H9 (cell line): Measurements from ENCODE around the gene OR56A4. TPM values are rescaled to one million over a fixed set of nuclear protein-coding genes. Genes with fewer than 3 reads are reported as not detected.

Source experiments
- DNase-seq: peaks from one replicate; pipeline ENCODE4 v3.0.0-alpha.2; 2017
- H2AFZ ChIP-seq: one replicate; pipeline ENCODE4 v1.6.1; 2013; ENCODE audit warnings: mild to moderate bottlenecking, low read length, control low read depth, moderate library complexity
- H2AK5ac ChIP-seq: 2 replicates; pipeline ENCODE4 v1.6.1; 2013; ENCODE audit warnings: low read length, control low read depth, mixed read lengths; ENCODE audit not compliant: insufficient read length
- H2BK120ac ChIP-seq: one replicate; pipeline ENCODE4 v1.6.1; 2013; ENCODE audit warnings: low read depth, mild to moderate bottlenecking, low read length, control low read depth, inconsistent platforms; ENCODE audit not compliant: poor library complexity, severe bottlenecking
- H2BK12ac ChIP-seq: 2 replicates; pipeline ENCODE4 v1.6.1; 2013; ENCODE audit warnings: low read length, control low read depth, mixed read lengths, low read depth; ENCODE audit not compliant: insufficient read length
- H2BK15ac ChIP-seq: 2 replicates; pipeline ENCODE4 v1.6.1; 2013; ENCODE audit warnings: low read depth, low read length, control low read depth
- H2BK20ac ChIP-seq: one replicate; pipeline ENCODE4 v1.6.1; 2013; ENCODE audit warnings: low read depth, mild to moderate bottlenecking, low read length, control low read depth, inconsistent platforms; ENCODE audit not compliant: poor library complexity, severe bottlenecking
- H2BK5ac ChIP-seq: 2 replicates; pipeline ENCODE4 v1.6.1; 2013; ENCODE audit warnings: low read length, control low read depth, mixed read lengths; ENCODE audit not compliant: insufficient read length
- H3K14ac ChIP-seq: 2 replicates; pipeline ENCODE4 v1.6.1; 2013; ENCODE audit warnings: low read length, control low read depth; ENCODE audit not compliant: insufficient read depth
- H3K18ac ChIP-seq: 2 replicates; pipeline ENCODE4 v1.6.1; 2013; ENCODE audit warnings: low read depth, mild to moderate bottlenecking, mixed read lengths, low read length, control low read depth; ENCODE audit not compliant: insufficient read length
- H3K23ac ChIP-seq: 2 replicates; pipeline ENCODE4 v1.6.1; 2013; ENCODE audit warnings: low read length, control low read depth, mixed read lengths, low read depth; ENCODE audit not compliant: insufficient read length
- H3K23me2 ChIP-seq: 2 replicates; pipeline ENCODE4 v1.6.1; 2013; ENCODE audit warnings: low read depth, mild to moderate bottlenecking, mixed read lengths, low read length, control low read depth; ENCODE audit not compliant: insufficient read length, poor library complexity, severe bottlenecking
- H3K27ac ChIP-seq: 2 replicates; pipeline ENCODE4 v1.5.1; 2013; ENCODE audit warnings: low read length, control low read depth, mixed read lengths, low read depth; ENCODE audit not compliant: insufficient read length
- H3K27me3 ChIP-seq: 2 replicates; pipeline ENCODE4 v1.6.1; 2013; ENCODE audit warnings: low read length, control low read depth, inconsistent platforms; ENCODE audit not compliant: insufficient read depth
- H3K4ac ChIP-seq: 2 replicates; pipeline ENCODE4 v1.6.1; 2013; ENCODE audit warnings: low read depth, mild to moderate bottlenecking, control low read depth, inconsistent platforms, low read length, moderate library complexity
- H3K4me1 ChIP-seq: 2 replicates; pipeline ENCODE4 v1.6.1; 2013; ENCODE audit warnings: low read length, control low read depth, inconsistent platforms; ENCODE audit not compliant: insufficient read depth
- H3K4me2 ChIP-seq: 2 replicates; pipeline ENCODE4 v1.6.1; 2013; ENCODE audit warnings: low read length, control low read depth, mixed read lengths; ENCODE audit not compliant: insufficient read length, insufficient read depth
- H3K56ac ChIP-seq: 2 replicates; pipeline ENCODE4 v1.6.1; 2013; ENCODE audit warnings: low read depth, mild to moderate bottlenecking, mixed read lengths, low read length, control low read depth; ENCODE audit not compliant: insufficient read length
- H3K79me1 ChIP-seq: 2 replicates; pipeline ENCODE4 v1.6.1; 2013; ENCODE audit warnings: low read depth, mild to moderate bottlenecking, moderate library complexity, low read length, control low read depth, inconsistent platforms; ENCODE audit not compliant: insufficient read depth, poor library complexity, severe bottlenecking
- H3K79me2 ChIP-seq: 2 replicates; pipeline ENCODE4 v1.6.1; 2013; ENCODE audit warnings: low read length, control low read depth, inconsistent platforms; ENCODE audit not compliant: insufficient read depth
- H3K9ac ChIP-seq: 2 replicates; pipeline ENCODE4 v1.6.1; 2013; ENCODE audit warnings: low read length, control low read depth, mixed read lengths; ENCODE audit not compliant: insufficient read length; ENCODE audit errors: extremely low read depth
- H3K9me3 ChIP-seq: one replicate; pipeline ENCODE4 v1.6.1; 2013; ENCODE audit warnings: low read depth, low read length, inconsistent platforms; ENCODE audit not compliant: control insufficient read depth
- H3T11ph ChIP-seq: one replicate; pipeline ENCODE4 v1.6.1; 2013; ENCODE audit warnings: mild to moderate bottlenecking, low read length, control low read depth, inconsistent platforms
- H4K20me1 ChIP-seq: one replicate; pipeline ENCODE4 v1.6.1; 2013; ENCODE audit not compliant: control insufficient read depth, insufficient read length, insufficient read depth
- H4K5ac ChIP-seq: 2 replicates; pipeline ENCODE4 v1.6.1; 2013; ENCODE audit warnings: low read depth, mild to moderate bottlenecking, mixed read lengths, low read length, control low read depth; ENCODE audit not compliant: insufficient read length
- H4K8ac ChIP-seq: replicated peaks from 2 replicates; pipeline ENCODE4 v1.6.1; 2013; ENCODE audit warnings: low read length, control low read depth, mixed read lengths, low read depth; ENCODE audit not compliant: insufficient read length
- H4K91ac ChIP-seq: 2 replicates; pipeline ENCODE4 v1.6.1; 2013; ENCODE audit warnings: low read depth, mild to moderate bottlenecking, moderate library complexity, mixed read lengths, low read length, control low read depth; ENCODE audit not compliant: insufficient read length
- H3K27ac Mint-ChIP-seq, 3 experiments: 2 replicates in 2 of 3; 3 replicates in 1 of 3; pipeline ENCODE4 v1.8.0; 2020 to 2021; ENCODE audit warnings: mixed read lengths in 3 of 3, mild to moderate bottlenecking in 1 of 3, moderate library complexity in 1 of 3
- H3K27me3 Mint-ChIP-seq: 2 replicates; pipeline ENCODE4 v1.8.0; 2021; ENCODE audit warnings: low read depth, mild to moderate bottlenecking, moderate library complexity, mixed read lengths
- H3K36me3 Mint-ChIP-seq, 3 experiments: 2 replicates in 2 of 3; 3 replicates in 1 of 3; pipeline ENCODE4 v1.8.0; 2020 to 2021; ENCODE audit warnings: low read depth in 3 of 3, mixed read lengths in 3 of 3; ENCODE audit not compliant: insufficient read depth in 1 of 3
- H3K4me1 Mint-ChIP-seq, 2 experiments: 2 replicates each; pipeline ENCODE4 v1.8.0; 2020; ENCODE audit warnings: mixed read lengths in 2 of 2
- H3K4me3 Mint-ChIP-seq, 2 experiments: 2 replicates in 1 of 2; 3 replicates in 1 of 2; pipeline ENCODE4 v1.8.0; 2020 to 2021; ENCODE audit warnings: mild to moderate bottlenecking in 2 of 2, mixed read lengths in 2 of 2, moderate library complexity in 1 of 2
- H3K9me3 Mint-ChIP-seq, 2 experiments: 2 replicates in 1 of 2; 3 replicates in 1 of 2; pipeline ENCODE4 v1.8.0; 2020; ENCODE audit warnings: mild to moderate bottlenecking in 2 of 2, mixed read lengths in 2 of 2, moderate library complexity in 1 of 2
- WGBS: extraction: QIAGEN DNeasy Blood & Tissue Kit; methylation state at CpG from one replicate; pipeline ENCODE4 v1.1.7; 2013; ENCODE audit warnings: missing lambda C conversion rate, low lambda C conversion rate, mixed read lengths; ENCODE audit not compliant: insufficient read length; ENCODE audit errors: extremely low coverage; 5-methylcytosine and 5-hydroxymethylcytosine counted together
- total RNA-seq: library from RNA; stranded (reverse); gene quantifications from 2 replicates; pipeline ENCODE4 v1.2.1, GENCODE V29; 2021
- TF ChIP-seq, protein P1 (sequence below): fragments of 200-600 bp; sonication (generic); conservative IDR thresholded peaks from 3 replicates; pipeline ENCODE4 v1.8.0; 2021; ENCODE audit warnings: antibody characterized with exemption, mild to moderate bottlenecking

OR56A4 gene
- total RNA-seq, 1 experiment from 2014 or later = not detected

- H2BK120ac ChIP-seq = no peak overlapping the region
- no peaks in the 10 kb centered on the region for H3K79me2 ChIP-seq
- Mint-ChIP-seq H3K9me3 (0 out of 5 replicates have a peak, but pooled peaks cover 0 to 2% of the 10 kb centered on the region in 2 experiments), H3K4me3 (no peak overlapping the region), H3K27me3 (peaks cover 4% of the 10 kb centered on the region; the same call in 1 of the 2 replicates), H3K4me1 (peaks cover 3 to 4% of the 10 kb centered on the region in 2 experiments; a peak in 1 of 4 replicates), H3K36me3 (no peaks in the 10 kb centered on the region), H3K27ac (no peak overlapping the region)
- H3K18ac ChIP-seq = no peak overlapping the region
- no peak overlapping the region; the same call in 1 of the 2 replicates for H3K4ac ChIP-seq
- H3K14ac ChIP-seq = no peak overlapping the region; the same call in 1 of the 2 replicates
- H4K20me1 ChIP-seq = no peaks in the 10 kb centered on the region
- H3K79me1 ChIP-seq = no peaks in the 10 kb centered on the region
- no peak overlapping the region for H3K56ac ChIP-seq
- H2BK15ac ChIP-seq = no peak overlapping the region
- H2BK5ac ChIP-seq = no peak overlapping the region
- no peaks in the 10 kb centered on the region for H3K4me1 ChIP-seq
- H3K9me3 ChIP-seq = no peaks in the 10 kb centered on the region
- H3K23me2 ChIP-seq = no peaks in the 10 kb centered on the region
- H3K23ac ChIP-seq = no peak overlapping the region
- no peak overlapping the region for H2BK12ac ChIP-seq
- no peak overlapping the region for H3K27ac ChIP-seq
- H3K27me3 ChIP-seq = no peaks in the 10 kb centered on the region
- no peak overlapping the region for H3T11ph ChIP-seq
- no peak overlapping the region for H2BK20ac ChIP-seq
- no peak overlapping the region for H2AFZ ChIP-seq
- H3K9ac ChIP-seq = no peak overlapping the region
- H4K8ac ChIP-seq = no peak overlapping the region
- TF ChIP-seq, protein P1, sequence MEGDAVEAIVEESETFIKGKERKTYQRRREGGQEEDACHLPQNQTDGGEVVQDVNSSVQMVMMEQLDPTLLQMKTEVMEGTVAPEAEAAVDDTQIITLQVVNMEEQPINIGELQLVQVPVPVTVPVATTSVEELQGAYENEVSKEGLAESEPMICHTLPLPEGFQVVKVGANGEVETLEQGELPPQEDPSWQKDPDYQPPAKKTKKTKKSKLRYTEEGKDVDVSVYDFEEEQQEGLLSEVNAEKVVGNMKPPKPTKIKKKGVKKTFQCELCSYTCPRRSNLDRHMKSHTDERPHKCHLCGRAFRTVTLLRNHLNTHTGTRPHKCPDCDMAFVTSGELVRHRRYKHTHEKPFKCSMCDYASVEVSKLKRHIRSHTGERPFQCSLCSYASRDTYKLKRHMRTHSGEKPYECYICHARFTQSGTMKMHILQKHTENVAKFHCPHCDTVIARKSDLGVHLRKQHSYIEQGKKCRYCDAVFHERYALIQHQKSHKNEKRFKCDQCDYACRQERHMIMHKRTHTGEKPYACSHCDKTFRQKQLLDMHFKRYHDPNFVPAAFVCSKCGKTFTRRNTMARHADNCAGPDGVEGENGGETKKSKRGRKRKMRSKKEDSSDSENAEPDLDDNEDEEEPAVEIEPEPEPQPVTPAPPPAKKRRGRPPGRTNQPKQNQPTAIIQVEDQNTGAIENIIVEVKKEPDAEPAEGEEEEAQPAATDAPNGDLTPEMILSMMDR = no peak
- no peak overlapping the region for H4K91ac ChIP-seq
- H2AK5ac ChIP-seq = no peak overlapping the region
- DNase-seq = no peak
- H3K4me2 ChIP-seq = no peak overlapping the region
- H4K5ac ChIP-seq = no peak overlapping the region
- WGBS = no CpG with 5 or more reads among the region's 3 CpGs
Observed at GRCh38 chr11:6013042-6013441, 6.3 kb upstream of the OR56A4 start.
